ENCODE data around the gene FAM98C. TPM values are rescaled to one million over a fixed set of nuclear protein-coding genes. Genes with fewer than 3 reads are reported as not detected.

Gene FAM98C
- total and polyA plus RNA-seq, 2 donors (not counting 1 experiment from before 2014, with no cell fraction given): 44.1 to 73.5 TPM

- peaks cover 45% of the 10 kb centered on the region for H3K79me2 ChIP-seq (ENCODE audit: control insufficient read depth, insufficient read depth, low read length)
- intact Hi-C loops (cut with micrococcal nuclease): no loop called here
- ATAC-seq (ENCODE audit: low read depth) (no peak), DNase-seq (peak; percentile 12)
- Mint-ChIP-seq H3K27me3 (no peaks in the 10 kb centered on the region), H3K27ac (no peak overlapping the region), H3K4me1 (peaks cover 26% of the 10 kb centered on the region), H3K9me3 (ENCODE audit: insufficient read depth) (no peaks in the 10 kb centered on the region), H3K4me3 (no peak overlapping the region)
- POLR2A ChIA-PET: no interaction called here
- H3K27ac ChIP-seq (ENCODE audit: low read length in 2 of 2): no peak overlapping the region
- peaks cover 80% of the 10 kb centered on the region for H4K20me1 ChIP-seq (ENCODE audit: control insufficient read depth, insufficient read depth, low read length, poor library complexity, severe bottlenecking)
- CTCF ChIA-PET: interaction anchor here (0.7 kb wide), 1 partner anchor 135 kb away, joined by 3 read pairs; no protein-coding TSS in a partner anchor
- no peak overlapping the region for H3K9ac ChIP-seq (ENCODE audit: low read length)
- no peak overlapping the region for H3K4me3 ChIP-seq (ENCODE audit: control extremely low read depth in 1 of 5, extremely low read depth in 1 of 5, insufficient read depth in 1 of 5, low read depth in 2 of 5, low read length in 4 of 5)
- H2AFZ ChIP-seq (ENCODE audit: insufficient read depth, low read depth, low read length, poor library complexity, severe bottlenecking): no peak overlapping the region
- peaks cover 0 to 2% (median 0%) of the 10 kb centered on the region in 4 experiments for H3K27me3 ChIP-seq (replicated peaks in 1 of 4; ENCODE audit: control extremely low read depth in 1 of 4, control insufficient read depth in 3 of 4, insufficient read depth in 4 of 4, low read length in 3 of 4)
- TF ChIP-seq EZH2 (IDR thresholded peaks at IDR 0.05; ENCODE audit: borderline replicate concordance, insufficient read depth, low read depth, low read length, poor library complexity, severe bottlenecking): no peak
- TF ChIP-seq CTCF (IDR thresholded peaks at IDR 0.05): no peak
- no peak overlapping the region for H3K4me2 ChIP-seq (replicated peaks; ENCODE audit: low read depth, low read length, poor library complexity, severe bottlenecking)
- H3K36me3 ChIP-seq (replicated peaks in 1 of 2; ENCODE audit: control extremely low read depth in 1 of 2, control insufficient read depth in 1 of 2, extremely low read depth in 1 of 2, insufficient read depth in 2 of 2, low read length in 1 of 2): peaks cover 0 to 56% of the 10 kb centered on the region in 2 experiments
- WGBS (ENCODE audit: insufficient coverage): 97% methylated on average over 10 of the region's 10 CpGs
- H3K4me1 ChIP-seq (ENCODE audit: control insufficient read depth in 2 of 2, insufficient read depth in 2 of 2, low read length in 2 of 2): peaks cover 16 to 22% of the 10 kb centered on the region in 2 donors
- no peaks in the 10 kb centered on the region for H3K9me3 ChIP-seq (ENCODE audit: control extremely low read depth in 1 of 3, control insufficient read depth in 2 of 3, insufficient read depth in 1 of 3, low read length in 2 of 3)
Measured at GRCh38 chr19:38378866-38379265, 24.0 kb upstream of the FAM98C start.

- WGBS (ENCODE audit: insufficient coverage): 98% methylated on average over 7 of the region's 9 CpGs
- Histone ChIP-seq H4K20me1 (ENCODE audit: control insufficient read depth, insufficient read depth, low read length, poor library complexity, severe bottlenecking) (peaks cover 89% of the 10 kb centered on the region), H3K27ac (ENCODE audit: low read length in 2 of 2) (no peak overlapping the region), H3K36me3 (replicated peaks in 1 of 2; ENCODE audit: control extremely low read depth in 1 of 2, control insufficient read depth in 1 of 2, extremely low read depth in 1 of 2, insufficient read depth in 2 of 2, low read length in 1 of 2) (peaks cover 0 to 67% of the 10 kb centered on the region in 2 experiments), H3K9ac (ENCODE audit: low read length) (no peak overlapping the region), H2AFZ (ENCODE audit: insufficient read depth, low read depth, low read length, poor library complexity, severe bottlenecking) (no peak overlapping the region), H3K4me3 (ENCODE audit: control extremely low read depth in 1 of 5, extremely low read depth in 1 of 5, insufficient read depth in 1 of 5, low read depth in 2 of 5, low read length in 4 of 5) (no peak overlapping the region), H3K79me2 (ENCODE audit: control insufficient read depth, insufficient read depth, low read length) (peaks cover 31% of the 10 kb centered on the region), H3K27me3 (replicated peaks in 1 of 4; ENCODE audit: control extremely low read depth in 1 of 4, control insufficient read depth in 3 of 4, insufficient read depth in 4 of 4, low read length in 3 of 4) (peaks cover 0 to 16% (median 4%) of the 10 kb centered on the region in 4 experiments), H3K4me2 (replicated peaks; ENCODE audit: low read depth, low read length, poor library complexity, severe bottlenecking) (no peak overlapping the region), H3K4me1 (ENCODE audit: control insufficient read depth in 2 of 2, insufficient read depth in 2 of 2, low read length in 2 of 2) (peaks cover 7 to 11% of the 10 kb centered on the region in 2 donors), H3K9me3 (ENCODE audit: control extremely low read depth in 1 of 3, control insufficient read depth in 2 of 3, insufficient read depth in 1 of 3, low read length in 2 of 3) (peaks cover 0 to 10% (median 0%) of the 10 kb centered on the region in 3 donors)
- ChIA-PET POLR2A (no interaction called here), CTCF (no interaction called here)
- intact Hi-C loops (cut with micrococcal nuclease): no loop called here
- ATAC-seq (ENCODE audit: low read depth) (no peak), DNase-seq (no peak)
- Mint-ChIP-seq H3K4me1 (peaks cover 12% of the 10 kb centered on the region), H3K27ac (no peak overlapping the region), H3K9me3 (ENCODE audit: insufficient read depth) (no peaks in the 10 kb centered on the region), H3K27me3 (peaks cover 3% of the 10 kb centered on the region), H3K4me3 (no peak overlapping the region)
- TF ChIP-seq CTCF (IDR thresholded peaks at IDR 0.05) (no peak), EZH2 (IDR thresholded peaks at IDR 0.05; ENCODE audit: borderline replicate concordance, insufficient read depth, low read depth, low read length, poor library complexity, severe bottlenecking) (no peak)
Measured at GRCh38 chr19:38381138-38381537, 21.8 kb upstream of the FAM98C start.

Measured in B cell (primary cell).